Endometrium (tissue), 2 donors: ENCODE results near the gene VPS72.

Experiments used
- FAIRE-seq: peaks from 2 replicates; lab custom pipeline; 2012; peaks lifted over from hg19 to GRCh38; lab: Jason Lieb, UNC
- donor health status: control.
- donor health status: control.

The VPS72 gene

GRCh38 chr1:151144474-151145303 lies 45.3 kb downstream of the VPS72 start:
- no peak for FAIRE-seq

- no peak for FAIRE-seq
Measured at GRCh38 chr1:151143986-151144385, 46.0 kb downstream of the VPS72 start.

GRCh38 chr1:151143057-151143435 lies 47.0 kb downstream of the VPS72 start:
- FAIRE-seq, result no peak

- FAIRE-seq, result no peak
Measured at GRCh38 chr1:151142411-151143056, 47.5 kb downstream of the VPS72 start.

- no peak for FAIRE-seq
Measured at GRCh38 chr1:151137789-151138188, 52.2 kb downstream of the VPS72 start.

- no peak for FAIRE-seq
Measured at GRCh38 chr1:151135433-151136385, 54.3 kb downstream of the VPS72 start.

GRCh38 chr1:151134991-151135390 lies 55.0 kb downstream of the VPS72 start:
- FAIRE-seq, result no peak

- FAIRE-seq, result no peak
Measured at GRCh38 chr1:151134396-151134795, 55.6 kb downstream of the VPS72 start.

- FAIRE-seq, result no peak
Measured at GRCh38 chr1:151133018-151133806, 56.8 kb downstream of the VPS72 start.

- FAIRE-seq, result no peak
Measured at GRCh38 chr1:151132335-151133017, 57.5 kb downstream of the VPS72 start.

GRCh38 chr1:151131701-151132334 lies 58.2 kb downstream of the VPS72 start:
- FAIRE-seq, result no peak

GRCh38 chr1:151130987-151131586 lies 58.9 kb downstream of the VPS72 start:
- FAIRE-seq, result no peak

GRCh38 chr1:151128800-151129199 lies 61.2 kb downstream of the VPS72 start:
- no peak for FAIRE-seq
